T-cell (primary cell): Measurements from ENCODE around the gene LCLAT1. TPM values are rescaled to one million over a fixed set of nuclear protein-coding genes. Genes with fewer than 3 reads are reported as not detected.

Source experiments
- ATAC-seq, 4 experiments: fragments of 200-7000 bp in 3 of 4; fragments of 150-1000 bp in 1 of 4; cut with Tn5 transposase; replicated peaks in 1 of 4; 1 replicate in 3 of 4; 2 replicates in 1 of 4; pipeline ENCODE4 v1.10.0; 2021; ENCODE audit warnings: moderate library complexity in 3 of 4, mild to moderate bottlenecking in 2 of 4, moderate number of reproducible peaks in 1 of 4
- CTCF ChIA-PET, 2 donors: fragments of 300-600 bp; sonication (Branson Sonifier 250); formaldehyde crosslinking; loops; one replicate each; lab custom pipeline; 2022; ENCODE audit warnings: antibody characterized with exemption in 2 of 2; lab: Charles Lee
- POLR2A ChIA-PET, 2 donors: fragments of 300-600 bp; sonication (Branson Sonifier 250); formaldehyde crosslinking; loops; one replicate each; lab custom pipeline; 2022; ENCODE audit warnings: antibody characterized with exemption in 2 of 2; lab: Charles Lee
- DNase-seq, 35 experiments: peaks; one replicate each; pipeline versions ENCODE4 v3.0.0 to v3.0.0-alpha.2; 2013 to 2023
- H3K27ac ChIP-seq: one replicate; pipeline ENCODE4 v1.5.1; 2013; ENCODE audit warnings: low read length
- H3K27me3 ChIP-seq, 2 experiments: replicated peaks in 1 of 2; 1 replicate in 1 of 2; 2 replicates in 1 of 2; pipeline versions ENCODE4 v1.6.1 to v1.7.0; 2013; ENCODE audit warnings: low read length in 1 of 2, mixed read lengths in 1 of 2; ENCODE audit not compliant: control insufficient read depth in 2 of 2, insufficient read depth in 2 of 2; ENCODE audit errors: extremely low read depth in 1 of 2
- H3K36me3 ChIP-seq, 2 donors: 1 replicate in 1 of 2; 2 replicates in 1 of 2; pipeline versions ENCODE4 v1.6.1 to v1.7.0; 2013; ENCODE audit warnings: low read length in 1 of 2; ENCODE audit not compliant: control insufficient read depth in 2 of 2, insufficient read depth in 1 of 2; ENCODE audit errors: extremely low read depth in 1 of 2
- H3K4me1 ChIP-seq, 2 experiments: 1 replicate in 1 of 2; 2 replicates in 1 of 2; pipeline versions ENCODE4 v1.6.1 to v1.7.0; 2013; ENCODE audit warnings: low read length in 2 of 2, mixed read lengths in 1 of 2; ENCODE audit not compliant: insufficient read depth in 2 of 2, control insufficient read depth in 1 of 2; ENCODE audit errors: extremely low read depth in 1 of 2
- H3K4me3 ChIP-seq, 2 donors: 1 replicate in 1 of 2; 2 replicates in 1 of 2; pipeline versions ENCODE4 v1.5.1 to v1.7.0; 2013; ENCODE audit warnings: mild to moderate bottlenecking in 2 of 2, low read length in 1 of 2, moderate library complexity in 1 of 2; ENCODE audit not compliant: control insufficient read depth in 1 of 2; ENCODE audit errors: extremely low read depth in 1 of 2
- H3K9me3 ChIP-seq: 2 replicates; pipeline ENCODE4 v1.7.0; 2013
- H3K27ac Mint-ChIP-seq, 2 donors: one replicate each; pipeline ENCODE4 v1.8.0; 2020 to 2021; ENCODE audit warnings: mild to moderate bottlenecking in 2 of 2, mixed read lengths in 2 of 2
- H3K27me3 Mint-ChIP-seq, 2 donors: one replicate each; pipeline ENCODE4 v1.8.0; 2021 to 2022; ENCODE audit warnings: mixed read lengths in 2 of 2
- H3K36me3 Mint-ChIP-seq: one replicate; pipeline ENCODE4 v1.8.0; 2021; ENCODE audit warnings: mixed read lengths
- H3K4me1 Mint-ChIP-seq, 3 donors: one replicate each; pipeline ENCODE4 v1.8.0; 2020 to 2022; ENCODE audit warnings: mixed read lengths in 3 of 3, mild to moderate bottlenecking in 1 of 3
- H3K4me3 Mint-ChIP-seq, 3 donors: one replicate each; pipeline ENCODE4 v1.8.0; 2020 to 2022; ENCODE audit warnings: mild to moderate bottlenecking in 3 of 3, mixed read lengths in 3 of 3, moderate library complexity in 3 of 3
- H3K9me3 Mint-ChIP-seq, 3 donors: one replicate each; pipeline ENCODE4 v1.8.0; 2020 to 2022; ENCODE audit warnings: mixed read lengths in 3 of 3
- WGBS: methylation state at CpG from one replicate; pipeline ENCODE4 v1.1.5; 2013; ENCODE audit warnings: missing lambda C conversion rate; ENCODE audit not compliant: insufficient coverage; 5-methylcytosine and 5-hydroxymethylcytosine counted together
- total RNA-seq, 35 experiments: library from RNA in 6 of 35; stranded (reverse) in 6 of 35; fragments of 120-200 nt in 1 of 35; gene quantifications; one replicate each; pipeline versions ENCODE4 v1.2.1 to v1.2.4 and lab custom pipeline; 2013 to 2026

The LCLAT1 gene
- total RNA-seq = 10 to 100 TPM; 13.8 to 33.0 (median 19.6) TPM
- 32.7 TPM for total RNA-seq (2013)
- 12.0 to 36.9 (median 21.9) reads per million in 29 experiments for total RNA-seq (lab: John Stamatoyannopoulos, UW)

DNA sequence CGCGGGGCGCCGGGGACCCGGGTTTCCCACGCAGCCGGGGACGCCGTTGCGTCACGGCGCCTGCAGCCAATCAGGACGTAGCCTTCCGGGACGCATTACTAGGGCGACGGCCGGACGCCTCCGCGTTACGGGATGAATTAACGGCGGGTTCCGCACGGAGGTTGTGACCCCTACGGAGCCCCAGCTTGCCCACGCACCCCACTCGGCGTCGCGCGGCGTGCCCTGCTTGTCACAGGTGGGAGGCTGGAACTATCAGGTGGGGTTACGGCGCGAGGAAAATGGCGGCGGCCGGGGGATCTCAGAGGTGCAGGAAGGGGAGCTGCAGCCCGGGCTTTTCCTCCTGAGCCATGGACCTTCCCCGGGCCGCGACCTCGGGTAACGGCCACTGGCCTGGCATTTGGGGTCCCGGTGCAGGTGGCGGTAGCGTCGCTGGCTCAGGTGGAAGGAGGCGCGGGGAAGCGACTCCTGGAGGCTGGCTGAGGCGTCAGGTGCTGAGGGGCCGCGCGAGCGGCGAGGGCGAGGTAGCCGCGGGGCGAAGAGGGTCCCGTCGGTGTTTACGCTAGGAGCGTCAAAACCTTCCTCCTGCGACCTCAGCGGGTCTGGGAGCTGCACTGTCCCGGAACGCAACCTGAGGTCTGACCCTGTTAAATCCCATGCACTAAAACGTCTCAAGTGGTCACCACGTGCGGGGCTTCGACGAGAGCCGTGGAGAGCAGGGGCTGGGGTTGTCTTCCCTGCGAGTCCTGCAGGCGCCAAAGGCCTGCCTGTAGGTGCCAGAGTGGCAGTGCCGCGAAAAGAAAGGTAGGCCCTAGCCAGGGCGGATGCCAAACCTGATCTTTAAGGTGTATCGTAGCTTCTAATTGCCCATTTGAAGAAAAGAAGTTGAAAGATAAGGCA is at the start of gene LCLAT1:
Gene LCLAT1, plus strand, starts transcription at position 98 of the 897 bp plus-strand sequence. CDS start 78,345 bp downstream, outside the sequence.
- 1% methylated on average over 82 of the region's 83 CpGs for WGBS

GRCh38 chr2:30398084-30398873 is 48.8 kb upstream of the LCLAT1 start:
- Mint-ChIP-seq H3K27ac (no peak overlapping the region), H3K4me1 (peaks cover 0 to 5% (median 1%) of the 10 kb centered on the region in 3 donors), H3K27me3 (no peaks in the 10 kb centered on the region), H3K9me3 (no peaks in the 10 kb centered on the region), H3K36me3 (no peaks in the 10 kb centered on the region), H3K4me3 (no peak overlapping the region)
- Histone ChIP-seq H3K4me3 (no peak overlapping the region), H3K4me1 (no peaks in the 10 kb centered on the region), H3K36me3 (no peaks in the 10 kb centered on the region), H3K9me3 (no peaks in the 10 kb centered on the region), H3K27me3 (no peaks in the 10 kb centered on the region), H3K27ac (no peak overlapping the region)
- POLR2A ChIA-PET = interaction anchor here in 1 of 2 donors (0.6 kb wide), 1 partner anchor 55 kb away, joined by 4 read pairs; no protein-coding TSS in a partner anchor
- CTCF ChIA-PET = interaction anchor here in 1 of 2 donors (0.6 kb wide), 1 partner anchor 18 kb away, joined by 4 read pairs; no protein-coding TSS in a partner anchor
- 100% methylated on average over 1 of the region's 4 CpGs for WGBS
- no peak for DNase-seq
- no peak for ATAC-seq

More for the DNA sequence above, at the start of gene LCLAT1:
- H3K4me1 ChIP-seq = peaks cover 16 to 17% of the 10 kb centered on the region in 2 experiments
- peak; percentile 71 to 93 (median 82) for DNase-seq
- H3K36me3 ChIP-seq = no peaks in the 10 kb centered on the region
- Mint-ChIP-seq H3K27me3 (no peaks in the 10 kb centered on the region), H3K36me3 (peaks cover 7% of the 10 kb centered on the region), H3K4me1 (peaks cover 39 to 56% (median 40%) of the 10 kb centered on the region in 3 donors), H3K9me3 (no peaks in the 10 kb centered on the region), H3K27ac (peak within 1 kb of the TSS; percentile 92 to 95), H3K4me3 (peak within 1 kb of the TSS; percentile 93 to 97 (median 95))
- peak within 1 kb of the TSS; percentile 66 to 93 for H3K4me3 ChIP-seq
- peak within 1 kb of the TSS; percentile 89 for H3K27ac ChIP-seq
- no peaks in the 10 kb centered on the region for H3K27me3 ChIP-seq
- ChIA-PET POLR2A (interaction anchor here (0.6 to 1.4 kb wide), 7 partner anchors 9 to 301 kb away, joined by 3 to 16 read pairs (median 4); partner anchors contain the start of genes LBH (in 1 of the 2) and YPEL5 (in 1 of the 2)), CTCF (interaction anchor here (0.5 to 2.8 kb wide), 7 partner anchors 18 to 283 kb away, joined by 3 to 9 read pairs (median 4); no protein-coding TSS in a partner anchor)
- ATAC-seq = peak; percentile 83 to 93 (median 86)
- H3K9me3 ChIP-seq = no peaks in the 10 kb centered on the region

- Mint-ChIP-seq H3K4me3 (no peak overlapping the region), H3K4me1 (peaks cover 8 to 23% (median 10%) of the 10 kb centered on the region in 3 donors), H3K9me3 (no peaks in the 10 kb centered on the region), H3K27ac (no peak overlapping the region), H3K36me3 (no peaks in the 10 kb centered on the region), H3K27me3 (no peaks in the 10 kb centered on the region)
- Histone ChIP-seq H3K27me3 (no peaks in the 10 kb centered on the region), H3K4me1 (peaks cover 7 to 8% of the 10 kb centered on the region in 2 experiments), H3K36me3 (no peaks in the 10 kb centered on the region), H3K27ac (no peak overlapping the region), H3K9me3 (no peaks in the 10 kb centered on the region), H3K4me3 (no peak overlapping the region)
- POLR2A ChIA-PET = no interaction called here
- DNase-seq = no peak
- CTCF ChIA-PET = interaction anchor here in 1 of 2 donors (0.7 kb wide), 1 partner anchor 163 kb away, joined by 4 read pairs; no protein-coding TSS in a partner anchor
- 92% methylated on average over 2 of the region's 11 CpGs for WGBS
- no peak for ATAC-seq
These were observed 46.7 kb upstream of the LCLAT1 start for GRCh38 chr2:30400151-30400954.

DNA sequence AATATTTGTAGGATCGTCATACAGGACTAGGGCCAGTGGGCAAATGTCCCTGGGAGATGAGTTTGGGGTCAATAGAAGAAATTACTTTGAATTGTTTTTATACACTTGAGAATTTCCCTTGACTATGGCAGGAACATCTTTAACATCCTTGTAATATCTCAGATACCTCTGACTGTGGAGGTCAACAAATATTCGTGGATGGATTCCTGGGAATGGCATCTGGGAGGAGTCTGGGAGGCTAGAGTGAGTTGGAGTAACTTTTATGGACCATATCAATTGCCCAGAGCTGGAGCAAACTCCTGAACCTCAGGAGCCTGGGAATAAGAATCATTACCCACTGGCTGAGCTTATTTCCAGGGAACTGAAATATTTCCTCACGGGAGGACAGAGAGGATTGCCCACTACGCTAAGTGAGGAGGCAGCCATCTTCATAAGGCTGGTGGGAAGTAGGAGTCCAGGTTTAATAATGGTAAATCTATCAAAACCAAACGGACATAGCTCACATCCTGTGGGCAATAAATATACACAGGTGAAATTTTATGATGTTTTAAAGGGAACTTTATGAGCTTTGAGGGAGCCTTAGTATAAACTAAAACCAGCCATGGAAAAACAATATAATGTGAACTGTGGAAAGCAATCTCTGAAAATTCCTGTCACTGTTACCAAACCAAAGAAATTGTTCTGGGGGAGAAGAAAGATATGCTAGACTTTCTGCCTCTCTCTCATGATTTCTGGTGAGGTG is 44.4 kb upstream of the LCLAT1 start:
- H3K27me3 Mint-ChIP-seq = no peaks in the 10 kb centered on the region
- no peak overlapping the region for H3K4me3 Mint-ChIP-seq
- peaks cover 9 to 32% (median 12%) of the 10 kb centered on the region in 3 donors for H3K4me1 Mint-ChIP-seq
- no peaks in the 10 kb centered on the region for H3K36me3 Mint-ChIP-seq
- H3K9me3 Mint-ChIP-seq = no peaks in the 10 kb centered on the region
- ChIA-PET POLR2A (interaction anchor here in 1 of 2 donors (0.5 kb wide), 1 partner anchor 30 kb away, joined by 8 read pairs; no protein-coding TSS in a partner anchor), CTCF (interaction anchor here in 1 of 2 donors (0.6 kb wide), 2 partner anchors 220 to 1316 kb away, joined by 3 to 5 read pairs; no protein-coding TSS in a partner anchor)
- no peak for DNase-seq
- WGBS = no CpG with 5 or more reads among the region's 5 CpGs
- no peaks in the 10 kb centered on the region for H3K9me3 ChIP-seq
- no peaks in the 10 kb centered on the region for H3K36me3 ChIP-seq
- no peak overlapping the region for H3K4me3 ChIP-seq
- H3K27ac Mint-ChIP-seq = no peak overlapping the region
- peaks cover 7 to 10% of the 10 kb centered on the region in 2 experiments for H3K4me1 ChIP-seq
- H3K27me3 ChIP-seq = no peaks in the 10 kb centered on the region
- H3K27ac ChIP-seq = no peak overlapping the region
- no peak for ATAC-seq

DNA sequence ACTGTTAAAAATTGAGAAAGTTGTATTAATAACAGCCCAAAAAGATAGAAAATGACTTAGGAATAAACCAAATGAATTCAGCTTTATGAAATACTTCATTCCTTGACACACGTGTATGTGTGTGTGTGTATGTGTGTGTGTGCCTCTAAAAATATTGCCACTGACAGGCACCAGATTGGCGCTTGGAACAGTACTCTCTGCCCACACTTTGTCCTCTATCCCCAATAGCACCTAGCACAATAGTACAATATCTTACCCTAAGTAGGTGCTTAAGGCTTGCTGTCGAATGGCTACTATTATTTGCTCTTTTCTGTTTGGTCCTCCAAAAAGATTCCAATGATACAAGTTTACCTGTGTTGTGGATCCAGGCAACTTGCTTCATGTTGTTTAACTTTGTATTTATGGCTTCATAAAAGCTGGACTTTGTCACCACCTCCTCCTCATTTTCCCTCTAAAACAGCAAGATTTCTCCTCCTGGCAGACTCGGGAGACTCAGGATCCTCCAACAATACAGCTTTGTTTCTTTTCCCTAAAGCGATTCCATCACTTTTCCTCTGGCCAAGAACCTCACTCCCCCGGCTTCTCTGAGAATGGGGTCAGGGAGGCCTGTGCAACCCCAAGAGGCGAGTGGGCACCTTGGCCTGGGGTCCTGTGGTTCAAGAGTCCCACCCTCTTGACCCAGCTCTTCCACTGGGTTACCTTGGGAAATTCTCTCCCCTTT is 43.3 kb upstream of the LCLAT1 start:
- POLR2A ChIA-PET = no interaction called here

More for the DNA sequence above, 43.3 kb upstream of the LCLAT1 start:
- DNase-seq = no peak
- no peaks in the 10 kb centered on the region for H3K27me3 Mint-ChIP-seq
- no peak for ATAC-seq
- Histone ChIP-seq H3K4me1 (peaks cover 10 to 13% of the 10 kb centered on the region in 2 experiments), H3K36me3 (no peaks in the 10 kb centered on the region), H3K27me3 (no peaks in the 10 kb centered on the region), H3K9me3 (no peaks in the 10 kb centered on the region), H3K27ac (no peak overlapping the region), H3K4me3 (no peak overlapping the region)
- H3K4me3 Mint-ChIP-seq = no peak overlapping the region
- H3K9me3 Mint-ChIP-seq = no peaks in the 10 kb centered on the region
- no peaks in the 10 kb centered on the region for H3K36me3 Mint-ChIP-seq
- H3K27ac Mint-ChIP-seq = no peak overlapping the region
- CTCF ChIA-PET = interaction anchor here in 1 of 2 donors (0.6 to 1.0 kb wide), 2 partner anchors 16 to 1317 kb away, joined by 3 read pairs; no protein-coding TSS in a partner anchor
- 89% methylated on average over 2 of the region's 7 CpGs for WGBS
- peaks cover 17 to 41% (median 22%) of the 10 kb centered on the region in 3 donors for H3K4me1 Mint-ChIP-seq
